Lower leg skin (tissue), 3 donors: ENCODE measurements around the gene SLC9A9.

Experiments used
- CTCF ChIP-seq, 3 donors: fragments of 450-650 bp; IDR thresholded peaks; one replicate each; pipeline ENCODE4 v1.5.1; 2016; ENCODE audit warnings: antibody characterized with exemption in 3 of 3, mild to moderate bottlenecking in 3 of 3, moderate library complexity in 2 of 3
- POLR2A ChIP-seq, 2 donors: fragments of 450-650 bp; IDR thresholded peaks; one replicate each; pipeline ENCODE4 v1.6.1; 2016 to 2017; ENCODE audit warnings: antibody characterized with exemption in 2 of 2, mild to moderate bottlenecking in 1 of 2, moderate library complexity in 1 of 2

GRCh38 chr3:143637133-143637532 lies 211.1 kb downstream of the SLC9A9 start:
- TF ChIP-seq CTCF (IDR thresholded peaks at IDR 0.05): no peak
- no peak for TF ChIP-seq POLR2A (IDR thresholded peaks at IDR 0.05)
